Neural cell (in vitro differentiated cells): ENCODE results near the gene INF2. TPM values are rescaled to one million over a fixed set of nuclear protein-coding genes. Genes with fewer than 3 reads are reported as not detected.
"Not testable (repeated sequence)": the region's sequence is repeated elsewhere in the genome, so short reads cannot be mapped to it uniquely, and the experiment has no call there.

ENCODE experiments used
- H2AFZ ChIP-seq: fragments of 200-600, 300-800 bp; sonication (generic), shearing (Covaris generic); 2 replicates; pipeline ENCODE4 v1.6.0; 2014; ENCODE audit warnings: low read depth, mild to moderate bottlenecking, antibody characterized with exemption, low read length, moderate library complexity
- H3F3A ChIP-seq: fragments of 200-600 bp; shearing (Covaris generic); 2 replicates; pipeline ENCODE4 v1.6.1; 2016; ENCODE audit warnings: mild to moderate bottlenecking, moderate library complexity, mixed read lengths, antibody characterized with exemption, low read length; ENCODE audit not compliant: insufficient read depth, poor library complexity, severe bottlenecking
- H3K27ac ChIP-seq: fragments of 200-600, 300-800 bp; sonication (generic), shearing (Covaris generic); 2 replicates; pipeline ENCODE4 v1.5.1; 2014; ENCODE audit warnings: mild to moderate bottlenecking, low read length, moderate library complexity
- H3K27me3 ChIP-seq: fragments of 300-800, 200-600 bp; sonication (generic), shearing (Covaris generic); 2 replicates; pipeline ENCODE4 v1.6.0; 2014; ENCODE audit warnings: mild to moderate bottlenecking, low read depth, low read length, moderate library complexity; ENCODE audit not compliant: insufficient read depth
- H3K36me3 ChIP-seq: fragments of 300-800, 200-600 bp; sonication (generic), shearing (Covaris generic); 2 replicates; pipeline ENCODE4 v1.5.1; 2014; ENCODE audit warnings: mild to moderate bottlenecking, antibody characterized with exemption, low read length, moderate library complexity; ENCODE audit not compliant: insufficient read depth
- H3K4me2 ChIP-seq: fragments of 300-800, 200-600 bp; sonication (generic), shearing (Covaris generic); 2 replicates; pipeline ENCODE4 v1.6.0; 2014; ENCODE audit warnings: mild to moderate bottlenecking, low read length
- H3K4me3 ChIP-seq: fragments of 300-800, 200-600 bp; sonication (generic), shearing (Covaris generic); 2 replicates; pipeline ENCODE4 v1.5.1; 2014; ENCODE audit warnings: mild to moderate bottlenecking, low read length, moderate library complexity
- H3K79me2 ChIP-seq: fragments of 200-600 bp; shearing (Covaris generic); replicated peaks from 2 replicates; pipeline ENCODE4 v1.6.0; 2014; ENCODE audit warnings: mild to moderate bottlenecking, low read length, moderate library complexity; ENCODE audit not compliant: insufficient read depth
- H3K9ac ChIP-seq: fragments of 300-800, 200-600 bp; sonication (generic), shearing (Covaris generic); 2 replicates; pipeline ENCODE4 v1.6.1; 2016; ENCODE audit warnings: mild to moderate bottlenecking, low read length, mixed read lengths
- H3K9me2 ChIP-seq: fragments of 200-600 bp; shearing (Covaris generic); 2 replicates; pipeline ENCODE4 v1.6.1; 2016; ENCODE audit warnings: mild to moderate bottlenecking, low read length, mixed read lengths; ENCODE audit not compliant: insufficient read depth
- H3K9me3 ChIP-seq: fragments of 200-600, 300-800 bp; sonication (generic), shearing (Covaris generic); 2 replicates; pipeline ENCODE4 v1.6.1; 2016; ENCODE audit warnings: mild to moderate bottlenecking, mixed run types, low read length, moderate library complexity, mixed read lengths
- H4K20me1 ChIP-seq: fragments of 200-600 bp; shearing (Covaris generic); 2 replicates; pipeline ENCODE4 v1.6.1; 2016; ENCODE audit warnings: mild to moderate bottlenecking, mixed run types; ENCODE audit not compliant: insufficient read depth
- EP300 ChIP-seq: fragments of 450-650 bp; conservative IDR thresholded peaks from 2 replicates; pipeline ENCODE4 v1.6.1; 2014; ENCODE audit warnings: antibody characterized with exemption, mild to moderate bottlenecking, moderate library complexity; ENCODE audit not compliant: poor library complexity, severe bottlenecking
- EZH2 ChIP-seq: fragments of 200-600, 300-800 bp; shearing (Covaris generic), sonication (generic); IDR thresholded peaks from 2 replicates; pipeline ENCODE4 v1.6.1; 2014; ENCODE audit warnings: antibody characterized with exemption, low read length, borderline replicate concordance, mild to moderate bottlenecking; ENCODE audit not compliant: insufficient read depth, poor library complexity, severe bottlenecking
- MXI1 ChIP-seq: fragments of 450-650 bp; conservative IDR thresholded peaks from 2 replicates; pipeline ENCODE4 v1.6.1; 2014; ENCODE audit warnings: antibody characterized with exemption, mild to moderate bottlenecking; ENCODE audit not compliant: poor library complexity, severe bottlenecking
- POLR2AphosphoS5 ChIP-seq: IDR thresholded peaks from 2 replicates; pipeline ENCODE4 v1.6.1; 2012
- RAD21 ChIP-seq: fragments of 450-650 bp; conservative IDR thresholded peaks from 2 replicates; pipeline ENCODE4 v1.6.1; 2014; ENCODE audit warnings: antibody characterized with exemption, mild to moderate bottlenecking, moderate library complexity
- REST ChIP-seq: IDR thresholded peaks from 2 replicates; pipeline ENCODE4 v1.6.1; 2012; ENCODE audit warnings: borderline replicate concordance
- SMC3 ChIP-seq: fragments of 450-650 bp; conservative IDR thresholded peaks from 2 replicates; pipeline ENCODE4 v1.6.1; 2014; ENCODE audit warnings: antibody characterized with exemption, mild to moderate bottlenecking, moderate library complexity; ENCODE audit not compliant: poor library complexity
- TAF1 ChIP-seq: IDR thresholded peaks from 2 replicates; pipeline ENCODE4 v1.6.1; 2012; ENCODE audit warnings: low read depth
- polyA plus RNA-seq: library from polyadenylated mRNA; depleted of rRNA; stranded (reverse); fragments of >200 nt; gene quantifications from 2 replicates; pipeline ENCODE4 v1.2.3, GENCODE V29; 2014
- TF ChIP-seq, protein P1 (sequence below): fragments of 450-650 bp; IDR thresholded peaks from 2 replicates; pipeline ENCODE4 v1.5.1; 2014; ENCODE audit warnings: antibody characterized with exemption, mild to moderate bottlenecking, moderate library complexity; ENCODE audit not compliant: poor library complexity, severe bottlenecking

The INF2 gene
- polyA plus RNA-seq, 1 donor from 2014 or later, result 0.02 TPM

DNA sequence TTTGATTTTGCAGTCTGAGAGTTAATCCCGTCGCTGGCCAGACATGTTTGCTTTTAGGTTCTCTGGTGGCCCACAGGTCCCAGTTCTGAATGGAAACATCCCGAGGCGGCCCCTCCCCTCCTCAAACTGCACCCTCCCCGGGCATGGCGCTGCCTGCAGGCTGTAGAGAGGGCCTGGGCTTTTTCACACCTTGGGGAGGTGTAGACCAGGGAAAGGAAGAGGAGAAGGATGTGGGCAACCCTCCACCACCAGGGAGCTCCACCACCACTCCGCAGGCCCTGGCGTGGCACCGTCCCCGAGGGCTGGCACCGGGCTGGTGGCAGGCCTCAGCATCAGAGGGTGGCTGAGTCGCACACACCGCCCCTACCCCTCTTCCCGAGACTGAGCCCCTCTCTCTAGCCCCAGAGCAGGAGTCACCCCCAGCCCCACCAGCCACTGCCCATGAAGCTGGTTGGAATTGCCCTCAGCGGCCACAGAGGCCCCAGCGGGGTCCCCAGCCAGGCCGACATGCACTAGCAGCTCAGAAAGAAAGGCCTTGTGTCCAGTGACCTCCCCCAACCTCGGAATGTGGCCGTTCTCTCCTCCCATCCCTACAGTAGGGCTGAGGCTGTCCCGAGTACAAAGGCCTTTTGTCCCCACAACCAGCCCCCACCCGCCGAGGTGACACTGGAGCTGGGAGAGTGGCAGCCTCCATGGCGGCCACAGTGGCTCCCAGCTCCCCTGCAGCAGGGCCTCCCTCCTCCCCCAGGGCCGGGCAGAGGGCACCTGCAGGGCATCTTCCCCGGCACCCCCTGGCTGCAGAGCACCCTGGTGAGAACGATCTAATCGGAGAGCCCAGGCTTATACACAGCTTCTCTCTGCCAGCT is 23.5 kb upstream of the INF2 start:
- Histone ChIP-seq H3K79me2 (no peaks in the 10 kb centered on the region), H3K9ac (no peak overlapping the region), H3K27me3 (no peaks in the 10 kb centered on the region), H3F3A (no peaks in the 10 kb centered on the region), H3K36me3 (no peaks in the 10 kb centered on the region), H3K4me3 (no peak overlapping the region), H3K9me3 (no peaks in the 10 kb centered on the region), H3K4me2 (no peak overlapping the region), H2AFZ (no peak overlapping the region), H4K20me1 (no peaks in the 10 kb centered on the region), H3K27ac (no peak overlapping the region), H3K9me2 (no peaks in the 10 kb centered on the region)
- no peak for TF ChIP-seq SMC3
- TF ChIP-seq REST, result no peak
- no peak for TF ChIP-seq POLR2AphosphoS5
- no peak for TF ChIP-seq RAD21
- TF ChIP-seq EZH2, result no peak
- TF ChIP-seq EP300, result no peak
- no peak for TF ChIP-seq MXI1
- no peak for TF ChIP-seq TAF1
- TF ChIP-seq, protein P1, sequence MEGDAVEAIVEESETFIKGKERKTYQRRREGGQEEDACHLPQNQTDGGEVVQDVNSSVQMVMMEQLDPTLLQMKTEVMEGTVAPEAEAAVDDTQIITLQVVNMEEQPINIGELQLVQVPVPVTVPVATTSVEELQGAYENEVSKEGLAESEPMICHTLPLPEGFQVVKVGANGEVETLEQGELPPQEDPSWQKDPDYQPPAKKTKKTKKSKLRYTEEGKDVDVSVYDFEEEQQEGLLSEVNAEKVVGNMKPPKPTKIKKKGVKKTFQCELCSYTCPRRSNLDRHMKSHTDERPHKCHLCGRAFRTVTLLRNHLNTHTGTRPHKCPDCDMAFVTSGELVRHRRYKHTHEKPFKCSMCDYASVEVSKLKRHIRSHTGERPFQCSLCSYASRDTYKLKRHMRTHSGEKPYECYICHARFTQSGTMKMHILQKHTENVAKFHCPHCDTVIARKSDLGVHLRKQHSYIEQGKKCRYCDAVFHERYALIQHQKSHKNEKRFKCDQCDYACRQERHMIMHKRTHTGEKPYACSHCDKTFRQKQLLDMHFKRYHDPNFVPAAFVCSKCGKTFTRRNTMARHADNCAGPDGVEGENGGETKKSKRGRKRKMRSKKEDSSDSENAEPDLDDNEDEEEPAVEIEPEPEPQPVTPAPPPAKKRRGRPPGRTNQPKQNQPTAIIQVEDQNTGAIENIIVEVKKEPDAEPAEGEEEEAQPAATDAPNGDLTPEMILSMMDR, result no peak

DNA sequence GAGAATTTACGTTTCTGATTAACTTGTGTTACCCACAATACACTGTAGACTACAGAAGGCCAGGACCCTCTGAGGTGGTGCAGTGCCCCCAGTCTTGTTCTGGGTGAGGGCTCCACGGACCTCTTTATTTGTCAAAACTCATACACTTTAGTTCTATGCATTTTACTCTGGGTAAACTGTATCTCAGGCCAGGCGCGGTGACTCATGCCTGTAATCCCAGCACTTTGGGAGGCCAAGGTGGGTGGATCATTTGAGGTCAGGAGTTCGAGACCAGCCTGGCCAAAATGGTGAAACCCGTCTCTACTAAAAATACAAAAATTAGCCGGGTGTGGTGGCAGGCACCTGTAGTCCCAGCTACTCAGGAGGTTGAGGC is 22.9 kb upstream of the INF2 start:
- H3K79me2 ChIP-seq, H3K9ac ChIP-seq: not testable (repeated sequence)

More for the DNA sequence above, 22.9 kb upstream of the INF2 start:
- H3K36me3 ChIP-seq, H3K9me2 ChIP-seq, H3K9me3 ChIP-seq, H3F3A ChIP-seq, H3K27ac ChIP-seq, H4K20me1 ChIP-seq, H3K4me2 ChIP-seq, H2AFZ ChIP-seq, H3K4me3 ChIP-seq, H3K27me3 ChIP-seq: not testable (repeated sequence)
